Endodermal cell (in vitro differentiated cells): ENCODE data around the gene FYN. TPM values are rescaled to one million over a fixed set of nuclear protein-coding genes. Genes with fewer than 3 reads are reported as not detected.

Experiments used
- DNase-seq: peaks from one replicate; pipeline ENCODE4 v3.0.0-alpha.2; 2017
- H3K27ac ChIP-seq: 2 replicates; pipeline ENCODE4 v1.5.1; 2013; ENCODE audit warnings: mild to moderate bottlenecking, low read depth, low read length, moderate library complexity
- H3K27me3 ChIP-seq: 2 replicates; pipeline ENCODE4 v1.6.1; 2013; ENCODE audit warnings: mild to moderate bottlenecking, low read length, moderate library complexity; ENCODE audit not compliant: insufficient read depth, control insufficient read depth, poor library complexity, severe bottlenecking
- H3K36me3 ChIP-seq: 2 replicates; pipeline ENCODE4 v1.7.0; 2013; ENCODE audit warnings: mild to moderate bottlenecking, low read length, moderate library complexity; ENCODE audit not compliant: control insufficient read depth, insufficient read depth
- H3K4me1 ChIP-seq: one replicate; pipeline ENCODE4 v1.7.0; 2013; ENCODE audit warnings: low read length; ENCODE audit not compliant: control insufficient read depth, insufficient read depth
- H3K4me3 ChIP-seq: 2 replicates; pipeline ENCODE4 v1.5.1; 2013; ENCODE audit warnings: mild to moderate bottlenecking, low read length, moderate library complexity
- H3K9ac ChIP-seq: 2 replicates; pipeline ENCODE4 v1.6.1; 2013; ENCODE audit warnings: mild to moderate bottlenecking, low read length, moderate library complexity; ENCODE audit not compliant: poor library complexity, severe bottlenecking; ENCODE audit errors: extremely low read depth
- H3K9me3 ChIP-seq: 2 replicates; pipeline ENCODE4 v1.6.1; 2013; ENCODE audit warnings: mild to moderate bottlenecking, low read length, moderate library complexity; ENCODE audit not compliant: control insufficient read depth
- H3K27ac Mint-ChIP-seq: 2 replicates; pipeline ENCODE4 v1.8.0; 2020; ENCODE audit warnings: mixed read lengths
- H3K27me3 Mint-ChIP-seq: 2 replicates; pipeline ENCODE4 v1.8.0; 2021; ENCODE audit warnings: mild to moderate bottlenecking, mixed read lengths; ENCODE audit not compliant: insufficient read depth
- H3K36me3 Mint-ChIP-seq: 2 replicates; pipeline ENCODE4 v1.8.0; 2020; ENCODE audit warnings: low read depth, mixed read lengths
- H3K4me1 Mint-ChIP-seq: 2 replicates; pipeline ENCODE4 v1.8.0; 2020; ENCODE audit warnings: mixed read lengths
- H3K4me3 Mint-ChIP-seq: 2 replicates; pipeline ENCODE4 v1.8.0; 2020; ENCODE audit warnings: mild to moderate bottlenecking, moderate library complexity, mixed read lengths
- H3K9me3 Mint-ChIP-seq: 2 replicates; pipeline ENCODE4 v1.8.0; 2020; ENCODE audit warnings: mild to moderate bottlenecking, mixed read lengths
- WGBS, 2 experiments: methylation state at CpG; one replicate each; pipeline versions ENCODE4 v1.1.5 to v1.1.7; 2013; ENCODE audit warnings: missing lambda C conversion rate in 2 of 2, mixed read lengths in 1 of 2; ENCODE audit not compliant: insufficient coverage in 1 of 2, insufficient read length in 1 of 2; 5-methylcytosine and 5-hydroxymethylcytosine counted together
- total RNA-seq, 2 donors: library from RNA; stranded (reverse); fragmentation: NEBNext Ultra II Directional in 1 of 2; extraction: Animal tissue kit (Norgen Biotek cat#: 25700) in 1 of 2; gene quantifications; 2 replicates in 1 of 2; 3 replicates in 1 of 2; pipeline ENCODE4 v1.2.1, GENCODE V29; 2021
- TF ChIP-seq, protein P1 (sequence below): fragments of 200-600 bp; sonication (generic); conservative IDR thresholded peaks from 2 replicates; pipeline ENCODE4 v1.5.0; 2021; ENCODE audit warnings: antibody characterized with exemption, mild to moderate bottlenecking

FYN gene
- total RNA-seq, 2 donors from 2014 or later, result 70.0 to 96.4 TPM

DNA sequence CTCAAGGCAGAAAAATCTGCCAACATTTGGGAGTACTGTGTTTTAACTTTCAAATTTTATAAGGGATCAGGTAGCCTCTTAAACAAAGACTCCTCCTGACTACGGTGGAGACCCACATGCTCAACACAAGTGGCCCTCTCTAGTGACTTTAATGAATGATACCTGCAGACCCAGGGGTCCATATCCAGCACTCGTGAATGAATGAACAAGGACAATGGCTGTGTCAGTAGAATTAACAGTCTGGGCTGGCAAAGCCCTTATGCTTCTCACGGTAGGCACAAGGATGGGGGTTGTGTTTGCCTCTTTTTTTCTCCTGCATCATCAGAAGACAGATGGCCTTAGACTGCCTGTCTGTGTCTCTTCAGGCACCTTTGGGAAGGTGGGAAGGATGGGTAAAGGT is 154.9 kb downstream of the FYN start:
- Histone ChIP-seq H3K36me3 (peaks cover 31% of the 10 kb centered on the region), H3K27ac (no peak overlapping the region), H3K4me1 (no peaks in the 10 kb centered on the region), H3K9ac (no peak overlapping the region), H3K4me3 (no peak overlapping the region), H3K9me3 (peaks cover 9% of the 10 kb centered on the region), H3K27me3 (no peaks in the 10 kb centered on the region)
- H3K27ac Mint-ChIP-seq, result no peak overlapping the region
- WGBS, 2 experiments, result 66 to 93% methylated on average over 2 to 3 of the region's 3 CpGs
- H3K36me3 Mint-ChIP-seq, result peaks cover 37% of the 10 kb centered on the region
- no peaks in the 10 kb centered on the region for H3K9me3 Mint-ChIP-seq
- H3K4me3 Mint-ChIP-seq, result no peak overlapping the region
- no peaks in the 10 kb centered on the region for H3K4me1 Mint-ChIP-seq
- TF ChIP-seq, protein P1, sequence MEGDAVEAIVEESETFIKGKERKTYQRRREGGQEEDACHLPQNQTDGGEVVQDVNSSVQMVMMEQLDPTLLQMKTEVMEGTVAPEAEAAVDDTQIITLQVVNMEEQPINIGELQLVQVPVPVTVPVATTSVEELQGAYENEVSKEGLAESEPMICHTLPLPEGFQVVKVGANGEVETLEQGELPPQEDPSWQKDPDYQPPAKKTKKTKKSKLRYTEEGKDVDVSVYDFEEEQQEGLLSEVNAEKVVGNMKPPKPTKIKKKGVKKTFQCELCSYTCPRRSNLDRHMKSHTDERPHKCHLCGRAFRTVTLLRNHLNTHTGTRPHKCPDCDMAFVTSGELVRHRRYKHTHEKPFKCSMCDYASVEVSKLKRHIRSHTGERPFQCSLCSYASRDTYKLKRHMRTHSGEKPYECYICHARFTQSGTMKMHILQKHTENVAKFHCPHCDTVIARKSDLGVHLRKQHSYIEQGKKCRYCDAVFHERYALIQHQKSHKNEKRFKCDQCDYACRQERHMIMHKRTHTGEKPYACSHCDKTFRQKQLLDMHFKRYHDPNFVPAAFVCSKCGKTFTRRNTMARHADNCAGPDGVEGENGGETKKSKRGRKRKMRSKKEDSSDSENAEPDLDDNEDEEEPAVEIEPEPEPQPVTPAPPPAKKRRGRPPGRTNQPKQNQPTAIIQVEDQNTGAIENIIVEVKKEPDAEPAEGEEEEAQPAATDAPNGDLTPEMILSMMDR, result no peak
- H3K27me3 Mint-ChIP-seq, result no peaks in the 10 kb centered on the region
- peak; percentile 14 for DNase-seq

DNA sequence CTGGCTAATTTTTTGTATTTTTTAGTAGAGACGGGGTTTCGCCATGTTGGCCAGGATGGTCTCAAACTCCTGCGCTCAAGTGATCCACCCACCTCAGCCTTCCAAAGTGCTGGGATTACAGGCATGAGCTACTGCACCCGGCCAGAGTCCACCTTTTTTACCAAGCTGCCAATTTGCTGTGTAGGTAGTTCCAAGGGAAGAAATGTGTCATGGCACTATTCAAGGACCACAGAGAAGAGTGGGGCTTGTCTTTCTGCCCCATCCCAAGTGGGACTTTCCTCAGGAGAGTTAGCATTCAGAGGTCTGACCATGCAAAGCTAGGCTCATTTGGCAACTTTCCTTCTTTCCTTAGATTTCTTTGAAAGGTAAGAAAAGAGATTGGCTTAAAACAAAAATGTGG is 155.6 kb downstream of the FYN start:
- H3K4me1 ChIP-seq, result no peaks in the 10 kb centered on the region
- H3K36me3 ChIP-seq, result peaks cover 34% of the 10 kb centered on the region
- Mint-ChIP-seq H3K27me3 (no peaks in the 10 kb centered on the region), H3K4me3 (no peak overlapping the region), H3K27ac (no peak overlapping the region), H3K36me3 (peaks cover 44% of the 10 kb centered on the region), H3K4me1 (no peaks in the 10 kb centered on the region), H3K9me3 (no peaks in the 10 kb centered on the region)
- H3K27me3 ChIP-seq, result no peaks in the 10 kb centered on the region
- no peak overlapping the region for H3K27ac ChIP-seq
- TF ChIP-seq, protein P1, result no peak
- H3K9me3 ChIP-seq, result peaks cover 9% of the 10 kb centered on the region
- DNase-seq, result no peak
- H3K4me3 ChIP-seq, result no peak overlapping the region
- 88 to 100% methylated on average over 1 to 4 of the region's 4 CpGs for WGBS, 2 experiments
- no peak overlapping the region for H3K9ac ChIP-seq

DNA sequence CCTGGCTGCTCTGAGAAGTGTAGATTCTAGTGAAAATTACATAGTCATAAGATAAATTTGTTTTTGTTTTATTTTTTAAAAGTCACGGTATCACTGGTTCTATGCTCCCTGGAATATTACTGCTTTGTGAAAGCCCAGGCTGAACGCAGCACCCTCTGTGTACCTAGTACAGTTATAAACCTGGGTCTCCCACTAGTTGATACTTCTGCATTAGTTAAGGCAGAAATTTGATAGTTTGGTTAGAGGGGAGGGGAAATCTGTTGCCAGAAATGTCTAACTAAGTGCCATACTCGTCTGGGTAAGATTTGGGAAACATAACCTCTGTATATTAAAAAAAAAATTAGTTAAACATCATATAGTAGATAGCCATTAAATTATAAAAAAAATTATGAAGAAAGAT is 156.9 kb downstream of the FYN start:
- Mint-ChIP-seq H3K36me3 (peaks cover 47% of the 10 kb centered on the region), H3K27ac (no peak overlapping the region), H3K4me3 (no peak overlapping the region), H3K27me3 (no peaks in the 10 kb centered on the region), H3K4me1 (peaks cover 7% of the 10 kb centered on the region), H3K9me3 (no peaks in the 10 kb centered on the region)
- Histone ChIP-seq H3K36me3 (peaks cover 34% of the 10 kb centered on the region), H3K9ac (no peak overlapping the region), H3K9me3 (peaks cover 9% of the 10 kb centered on the region), H3K27ac (no peak overlapping the region), H3K4me3 (no peak overlapping the region), H3K27me3 (no peaks in the 10 kb centered on the region), H3K4me1 (no peaks in the 10 kb centered on the region)
- DNase-seq, result no peak
- 44% methylated on average over 2 of the region's 3 CpGs; no CpG with 5 or more reads in 1 of the 2 experiments for WGBS, 2 experiments
- TF ChIP-seq, protein P1, result no peak
